AG09309 (cell line): ENCODE measurements around the gene DST.

ENCODE experiments used
- DNase-seq: peaks from one replicate; pipeline ENCODE4 v3.0.0-alpha.2; 2010; ENCODE audit warnings: low read depth
- H3K4me3 ChIP-seq: 2 replicates; pipeline ENCODE4 v1.5.1; 2011; ENCODE audit warnings: mild to moderate bottlenecking, low read depth, low read length, moderate library complexity; ENCODE audit not compliant: control insufficient read depth
- TF ChIP-seq, protein P1 (sequence below): IDR thresholded peaks from 2 replicates; pipeline ENCODE4 v1.5.1; 2011; ENCODE audit warnings: mild to moderate bottlenecking, low read depth, low read length, inconsistent platforms; ENCODE audit not compliant: insufficient read depth, control insufficient read depth; ENCODE audit errors: missing control alignments

DST gene

DNA sequence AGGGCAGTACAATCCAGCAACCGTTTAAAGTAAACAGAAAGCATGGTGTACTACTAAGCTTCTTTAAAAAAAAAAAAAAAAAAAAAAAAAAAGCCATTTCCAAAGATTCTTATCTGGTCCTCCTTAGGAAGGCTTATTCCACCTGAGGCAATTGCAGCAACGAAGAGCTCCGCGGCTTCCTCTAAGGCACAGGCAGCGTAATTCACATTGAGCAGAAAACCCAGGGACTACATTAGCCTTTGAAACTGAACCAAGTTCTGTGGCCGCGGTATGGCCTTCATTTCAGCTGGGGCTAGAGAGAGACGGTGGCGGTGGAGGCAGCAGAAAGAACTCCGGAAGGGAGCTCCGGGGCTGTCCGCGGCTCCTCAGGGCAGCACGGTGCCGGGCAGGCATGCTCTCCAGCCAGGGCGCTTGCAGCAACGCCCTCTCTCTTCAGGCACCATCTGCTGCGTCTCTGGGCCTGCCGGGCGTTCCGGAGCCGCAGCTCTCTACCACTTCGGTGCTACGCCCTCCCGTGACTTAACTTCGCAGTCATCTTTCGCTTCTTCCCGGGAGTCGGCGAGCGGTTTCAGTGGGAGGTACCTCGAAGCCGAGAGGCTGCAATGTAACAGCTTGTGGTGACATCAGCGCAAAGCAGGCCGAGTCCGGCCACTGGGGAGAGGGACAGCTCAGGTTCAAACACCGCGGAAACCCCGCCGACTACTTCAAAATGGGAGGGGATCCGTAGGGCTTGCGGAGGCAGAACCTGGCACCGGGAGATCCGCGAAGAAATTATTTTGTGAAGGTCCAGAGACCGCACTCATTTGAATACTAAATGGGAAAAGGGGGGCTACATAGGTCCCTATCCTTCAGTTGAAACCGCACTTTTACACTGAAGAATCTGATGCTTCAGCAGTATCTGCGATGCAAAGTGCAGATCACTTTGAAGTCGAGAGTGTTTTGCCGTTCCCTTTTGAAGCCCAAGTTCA lies 100.0 kb downstream of the DST start:
- peak; percentile 92 for DNase-seq
- TF ChIP-seq, protein P1, sequence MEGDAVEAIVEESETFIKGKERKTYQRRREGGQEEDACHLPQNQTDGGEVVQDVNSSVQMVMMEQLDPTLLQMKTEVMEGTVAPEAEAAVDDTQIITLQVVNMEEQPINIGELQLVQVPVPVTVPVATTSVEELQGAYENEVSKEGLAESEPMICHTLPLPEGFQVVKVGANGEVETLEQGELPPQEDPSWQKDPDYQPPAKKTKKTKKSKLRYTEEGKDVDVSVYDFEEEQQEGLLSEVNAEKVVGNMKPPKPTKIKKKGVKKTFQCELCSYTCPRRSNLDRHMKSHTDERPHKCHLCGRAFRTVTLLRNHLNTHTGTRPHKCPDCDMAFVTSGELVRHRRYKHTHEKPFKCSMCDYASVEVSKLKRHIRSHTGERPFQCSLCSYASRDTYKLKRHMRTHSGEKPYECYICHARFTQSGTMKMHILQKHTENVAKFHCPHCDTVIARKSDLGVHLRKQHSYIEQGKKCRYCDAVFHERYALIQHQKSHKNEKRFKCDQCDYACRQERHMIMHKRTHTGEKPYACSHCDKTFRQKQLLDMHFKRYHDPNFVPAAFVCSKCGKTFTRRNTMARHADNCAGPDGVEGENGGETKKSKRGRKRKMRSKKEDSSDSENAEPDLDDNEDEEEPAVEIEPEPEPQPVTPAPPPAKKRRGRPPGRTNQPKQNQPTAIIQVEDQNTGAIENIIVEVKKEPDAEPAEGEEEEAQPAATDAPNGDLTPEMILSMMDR: peak; percentile 36
- peak overlapping the region; percentile 47 for H3K4me3 ChIP-seq

- no peak overlapping the region for H3K4me3 ChIP-seq
- no peak for DNase-seq
Measured at GRCh38 chr6:56541741-56542360, 100.8 kb downstream of the DST start.

DNA sequence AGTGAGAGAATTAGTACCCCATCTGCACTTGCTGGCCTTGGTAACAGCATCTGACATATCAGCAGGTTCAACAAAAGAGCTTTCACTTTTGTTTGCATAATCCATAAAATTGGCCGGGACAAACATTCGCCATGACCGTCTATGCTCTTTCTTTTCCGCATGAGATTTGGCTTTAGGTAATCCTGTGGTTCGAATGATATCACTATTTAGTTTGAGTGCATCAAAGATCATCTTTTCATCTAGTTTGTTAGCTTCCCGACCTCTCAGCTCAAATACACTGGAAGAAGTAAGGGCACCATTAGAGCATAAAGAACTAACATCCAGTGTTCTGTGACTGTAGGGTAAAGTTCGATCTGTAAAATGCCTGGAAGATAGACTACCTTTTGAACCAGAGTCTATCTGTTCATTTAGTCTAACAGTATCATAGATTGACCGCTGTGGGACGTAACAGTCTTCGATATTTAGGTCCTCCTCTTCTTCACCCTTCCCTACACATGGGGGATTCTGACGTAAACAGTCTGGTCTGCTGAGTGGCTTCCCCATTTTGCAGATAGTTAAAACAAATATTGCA lies 101.6 kb downstream of the DST start:
- TF ChIP-seq, protein P1: no peak
- no peak for DNase-seq
- no peak overlapping the region for H3K4me3 ChIP-seq

More at GRCh38 chr6:56541741-56542360, 100.8 kb downstream of the DST start:
- TF ChIP-seq, protein P1: no peak

- no peak for DNase-seq
- TF ChIP-seq, protein P1: no peak
- H3K4me3 ChIP-seq: no peak overlapping the region
Measured at GRCh38 chr6:56540232-56541029, 102.3 kb downstream of the DST start.

DNA sequence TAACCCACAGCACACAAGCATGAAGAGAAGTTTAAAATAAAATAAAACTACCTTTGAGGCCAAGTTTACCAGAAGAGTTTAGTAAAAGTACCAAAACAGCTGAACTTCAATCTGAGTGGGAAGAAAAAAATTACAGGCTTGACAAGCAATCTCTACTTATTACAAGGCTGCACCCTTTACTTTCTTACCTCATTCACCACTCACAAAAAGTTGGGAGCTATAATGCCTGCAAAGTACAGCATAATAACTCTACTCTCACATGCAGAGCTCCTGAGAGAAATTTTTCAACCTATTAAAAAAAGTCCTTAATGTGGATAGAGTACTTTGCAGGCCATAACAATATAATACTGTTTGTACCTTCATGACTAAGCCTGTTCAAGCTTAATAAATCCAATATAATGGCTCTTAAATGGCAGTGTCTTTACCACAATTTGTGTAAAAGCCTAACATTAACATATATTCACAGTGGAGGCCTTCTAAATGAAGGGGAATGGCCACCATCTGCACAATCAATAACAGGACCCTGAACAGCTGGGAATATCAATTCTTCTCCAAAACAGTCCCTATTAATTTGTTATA lies 103.1 kb downstream of the DST start:
- TF ChIP-seq, protein P1: no peak
- H3K4me3 ChIP-seq: no peak overlapping the region
- DNase-seq: no peak

- TF ChIP-seq, protein P1: no peak
- no peak overlapping the region for H3K4me3 ChIP-seq
- no peak for DNase-seq
Measured at GRCh38 chr6:56538851-56539250, 103.8 kb downstream of the DST start.
